HEK293 (cell line): ENCODE data around the gene CORO2B.

Experiments
- CTCF ChIA-PET: fragments of 350-600 bp; formaldehyde crosslinking; extraction: SDS; loops from one replicate; lab custom pipeline; 2021; ENCODE audit warnings: antibody characterized with exemption; lab: Yijun Ruan, JAX
- POLR2A ChIA-PET: fragments of 300-600 bp; formaldehyde crosslinking; extraction: SDS; loops from one replicate; lab custom pipeline; 2020; ENCODE audit warnings: antibody characterized with exemption, inconsistent platforms; lab: Yijun Ruan, JAX
- H3K27ac ChIP-seq: fragments of 200-500 bp; sonication (Bioruptor generic); 2 replicates; pipeline ENCODE4 v1.5.1; 2014; ENCODE audit warnings: low read depth, low read length, control low read depth, inconsistent platforms; ENCODE audit errors: extremely low read depth
- H3K36me3 ChIP-seq, 2 experiments: fragments of 200-500 bp in 1 of 2; sonication (Bioruptor generic) in 1 of 2; 1 replicate in 1 of 2; 2 replicates in 1 of 2; pipeline ENCODE4 v1.5.1; 2014 to 2017; ENCODE audit warnings: inconsistent platforms in 2 of 2, low read length in 2 of 2; ENCODE audit not compliant: control insufficient read depth in 2 of 2, insufficient read depth in 1 of 2
- H3K4me1 ChIP-seq: fragments of 200-500 bp; sonication (Bioruptor generic); 2 replicates; pipeline ENCODE4 v1.5.1; 2014; ENCODE audit warnings: mild to moderate bottlenecking, low read length, inconsistent platforms; ENCODE audit not compliant: control insufficient read depth, insufficient read depth
- H3K4me3 ChIP-seq: 2 replicates; pipeline ENCODE4 v1.5.1; 2011; ENCODE audit warnings: low read depth, mild to moderate bottlenecking, control low read depth, low read length, moderate library complexity
- H3K9me3 ChIP-seq: fragments of 200-500 bp; sonication (Bioruptor generic); 2 replicates; pipeline ENCODE4 v1.5.1; 2014; ENCODE audit warnings: low read depth, low read length, inconsistent platforms; ENCODE audit not compliant: control insufficient read depth, insufficient read depth
- GLIS1 ChIP-seq: fragments of 450-650 bp; formaldehyde crosslinking; IDR thresholded peaks from 2 replicates; pipeline ENCODE4 v1.5.1; 2016; ENCODE audit warnings: missing biosample characterization, missing genetic modification characterization
- ZBTB1 ChIP-seq: fragments of 450-650 bp; formaldehyde crosslinking; IDR thresholded peaks from 2 replicates; pipeline ENCODE4 v1.5.1; 2016; ENCODE audit warnings: missing biosample characterization, missing genetic modification characterization
- ZBTB17 ChIP-seq: fragments of 450-650 bp; formaldehyde crosslinking; IDR thresholded peaks from 2 replicates; pipeline ENCODE4 v1.5.1; 2016; ENCODE audit warnings: missing biosample characterization, missing genetic modification characterization
- ZBTB21 ChIP-seq: fragments of 450-650 bp; formaldehyde crosslinking; IDR thresholded peaks from 2 replicates; pipeline ENCODE4 v1.5.1; 2017; ENCODE audit warnings: missing biosample characterization, missing genetic modification characterization
- ZEB2 ChIP-seq: fragments of 450-650 bp; formaldehyde crosslinking; IDR thresholded peaks from 2 replicates; pipeline ENCODE4 v1.5.1; 2016; ENCODE audit warnings: missing biosample characterization, missing genetic modification characterization
- ZFP41 ChIP-seq: fragments of 450-650 bp; formaldehyde crosslinking; IDR thresholded peaks from 2 replicates; pipeline ENCODE4 v1.5.1; 2016; ENCODE audit warnings: missing biosample characterization, missing genetic modification characterization, borderline replicate concordance
- ZIC2 ChIP-seq: fragments of 450-650 bp; formaldehyde crosslinking; IDR thresholded peaks from 2 replicates; pipeline ENCODE4 v1.5.1; 2016; ENCODE audit warnings: missing biosample characterization, missing genetic modification characterization
- ZNF146 ChIP-seq: fragments of 450-650 bp; formaldehyde crosslinking; IDR thresholded peaks from 2 replicates; pipeline ENCODE4 v1.5.1; 2016; ENCODE audit warnings: missing biosample characterization, missing genetic modification characterization
- ZNF202 ChIP-seq: fragments of 450-650 bp; formaldehyde crosslinking; IDR thresholded peaks from 2 replicates; pipeline ENCODE4 v1.5.1; 2016; ENCODE audit warnings: missing biosample characterization, missing genetic modification characterization, borderline replicate concordance
- ZNF292 ChIP-seq: fragments of 450-650 bp; formaldehyde crosslinking; IDR thresholded peaks from 2 replicates; pipeline ENCODE4 v1.5.1; 2016; ENCODE audit warnings: low read depth, missing biosample characterization, missing genetic modification characterization, borderline replicate concordance
- ZNF324 ChIP-seq: fragments of 450-650 bp; formaldehyde crosslinking; IDR thresholded peaks from 2 replicates; pipeline ENCODE4 v1.5.1; 2016; ENCODE audit warnings: missing biosample characterization, missing genetic modification characterization
- ZNF423 ChIP-seq: fragments of 450-650 bp; formaldehyde crosslinking; IDR thresholded peaks from 2 replicates; pipeline ENCODE4 v1.5.1; 2016; ENCODE audit warnings: missing biosample characterization, missing genetic modification characterization
- ZNF548 ChIP-seq: fragments of 450-650 bp; formaldehyde crosslinking; IDR thresholded peaks from 2 replicates; pipeline ENCODE4 v1.5.1; 2016; ENCODE audit warnings: missing biosample characterization, missing genetic modification characterization
- ZNF561 ChIP-seq: fragments of 450-650 bp; IDR thresholded peaks from 2 replicates; pipeline ENCODE4 v1.5.1; 2018; ENCODE audit warnings: missing biosample characterization, missing genetic modification characterization, borderline replicate concordance
- ZNF585B ChIP-seq: fragments of 450-650 bp; formaldehyde crosslinking; IDR thresholded peaks from 2 replicates; pipeline ENCODE4 v1.5.1; 2016; ENCODE audit warnings: missing biosample characterization, missing genetic modification characterization
- ZNF621 ChIP-seq: fragments of 450-650 bp; formaldehyde crosslinking; IDR thresholded peaks from 2 replicates; pipeline ENCODE4 v1.5.1; 2017; ENCODE audit warnings: missing biosample characterization, missing genetic modification characterization
- ZNF785 ChIP-seq: fragments of 450-650 bp; formaldehyde crosslinking; IDR thresholded peaks from 2 replicates; pipeline ENCODE4 v1.5.1; 2016; ENCODE audit warnings: missing biosample characterization, missing genetic modification characterization
- ZNF830 ChIP-seq: fragments of 450-650 bp; IDR thresholded peaks from 2 replicates; pipeline ENCODE4 v1.5.0; 2018; ENCODE audit warnings: missing biosample characterization, missing genetic modification characterization, low read depth, mild to moderate bottlenecking, moderate library complexity
- ZNF837 ChIP-seq: fragments of 450-650 bp; formaldehyde crosslinking; IDR thresholded peaks from 2 replicates; pipeline ENCODE4 v1.5.1; 2016; ENCODE audit warnings: missing biosample characterization, missing genetic modification characterization
- ZXDB ChIP-seq: fragments of 450-650 bp; formaldehyde crosslinking; IDR thresholded peaks from 2 replicates; pipeline ENCODE4 v1.5.1; 2016; ENCODE audit warnings: missing biosample characterization, missing genetic modification characterization
- TF ChIP-seq, protein P1 (sequence below): fragments of 450-650 bp; formaldehyde crosslinking; IDR thresholded peaks from 2 replicates; pipeline ENCODE4 v1.5.0; 2017; ENCODE audit warnings: missing biosample characterization, missing genetic modification characterization, borderline replicate concordance
- TF ChIP-seq, protein P2 (sequence below): fragments of 450-650 bp; formaldehyde crosslinking; IDR thresholded peaks from 2 replicates; pipeline ENCODE4 v1.5.1; 2016; ENCODE audit warnings: missing biosample characterization, missing genetic modification characterization
- TF ChIP-seq, protein P3 (sequence below): fragments of 450-650 bp; formaldehyde crosslinking; IDR thresholded peaks from 2 replicates; pipeline ENCODE4 v1.5.1; 2016; ENCODE audit warnings: missing biosample characterization, missing genetic modification characterization
- TF ChIP-seq, protein P4 (sequence below): fragments of 450-650 bp; formaldehyde crosslinking; IDR thresholded peaks from 2 replicates; pipeline ENCODE4 v1.5.1; 2017; ENCODE audit warnings: missing biosample characterization, missing genetic modification characterization

Gene CORO2B

DNA sequence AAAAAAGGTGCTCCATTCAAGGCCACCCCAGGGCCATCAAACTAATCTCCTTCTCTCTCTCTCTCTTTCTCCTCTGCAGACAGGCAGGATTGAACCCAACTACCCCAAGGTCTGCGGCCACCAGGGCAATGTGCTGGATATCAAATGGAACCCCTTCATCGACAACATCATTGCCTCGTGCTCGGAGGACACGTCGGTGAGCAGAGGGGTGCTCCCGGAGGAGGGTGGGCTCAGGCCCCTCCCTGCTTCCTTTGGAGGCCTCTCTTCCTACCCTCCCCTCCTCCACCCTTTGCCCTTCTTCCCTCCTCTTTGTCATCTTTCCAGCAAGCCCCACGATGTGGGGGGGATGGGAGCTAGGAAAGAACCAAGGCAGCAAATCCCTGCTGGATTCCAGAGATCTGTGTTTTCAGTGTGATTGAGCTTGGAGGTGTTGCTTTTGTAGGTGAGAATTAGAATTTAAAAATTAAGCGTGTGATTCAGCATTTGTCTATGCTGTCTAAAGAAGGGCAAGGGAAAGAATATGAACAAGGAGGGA is 116.3 kb downstream of the CORO2B start:
- H3K4me1 ChIP-seq, result peaks cover 8% of the 10 kb centered on the region
- TF ChIP-seq ZBTB21 (tag by site-specific recombination) (no peak), ZNF585B (tag by site-specific recombination) (no peak), ZFP41 (tag by site-specific recombination) (no peak), ZNF837 (tag by site-specific recombination) (no peak), ZNF292 (tag by site-specific recombination) (no peak), ZNF548 (no peak), GLIS1 (tag by site-specific recombination) (no peak), ZNF202 (tag by site-specific recombination) (no peak), ZNF621 (tag by site-specific recombination) (no peak)
- TF ChIP-seq, protein P1, sequence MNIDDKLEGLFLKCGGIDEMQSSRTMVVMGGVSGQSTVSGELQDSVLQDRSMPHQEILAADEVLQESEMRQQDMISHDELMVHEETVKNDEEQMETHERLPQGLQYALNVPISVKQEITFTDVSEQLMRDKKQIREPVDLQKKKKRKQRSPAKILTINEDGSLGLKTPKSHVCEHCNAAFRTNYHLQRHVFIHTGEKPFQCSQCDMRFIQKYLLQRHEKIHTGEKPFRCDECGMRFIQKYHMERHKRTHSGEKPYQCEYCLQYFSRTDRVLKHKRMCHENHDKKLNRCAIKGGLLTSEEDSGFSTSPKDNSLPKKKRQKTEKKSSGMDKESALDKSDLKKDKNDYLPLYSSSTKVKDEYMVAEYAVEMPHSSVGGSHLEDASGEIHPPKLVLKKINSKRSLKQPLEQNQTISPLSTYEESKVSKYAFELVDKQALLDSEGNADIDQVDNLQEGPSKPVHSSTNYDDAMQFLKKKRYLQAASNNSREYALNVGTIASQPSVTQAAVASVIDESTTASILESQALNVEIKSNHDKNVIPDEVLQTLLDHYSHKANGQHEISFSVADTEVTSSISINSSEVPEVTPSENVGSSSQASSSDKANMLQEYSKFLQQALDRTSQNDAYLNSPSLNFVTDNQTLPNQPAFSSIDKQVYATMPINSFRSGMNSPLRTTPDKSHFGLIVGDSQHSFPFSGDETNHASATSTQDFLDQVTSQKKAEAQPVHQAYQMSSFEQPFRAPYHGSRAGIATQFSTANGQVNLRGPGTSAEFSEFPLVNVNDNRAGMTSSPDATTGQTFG (tag by site-specific recombination), result no peak
- TF ChIP-seq, all 188 proteins: peak for 0
- Histone ChIP-seq H3K4me3 (no peak overlapping the region), H3K27ac (no peak overlapping the region), H3K36me3 (no peaks in the 10 kb centered on the region), H3K9me3 (no peaks in the 10 kb centered on the region)
- ChIA-PET POLR2A (no interaction called here), CTCF (interaction anchor here (0.6 to 1.2 kb wide), 2 partner anchors 10 to 439 kb away, joined by 3 read pairs; no protein-coding TSS in a partner anchor)

DNA sequence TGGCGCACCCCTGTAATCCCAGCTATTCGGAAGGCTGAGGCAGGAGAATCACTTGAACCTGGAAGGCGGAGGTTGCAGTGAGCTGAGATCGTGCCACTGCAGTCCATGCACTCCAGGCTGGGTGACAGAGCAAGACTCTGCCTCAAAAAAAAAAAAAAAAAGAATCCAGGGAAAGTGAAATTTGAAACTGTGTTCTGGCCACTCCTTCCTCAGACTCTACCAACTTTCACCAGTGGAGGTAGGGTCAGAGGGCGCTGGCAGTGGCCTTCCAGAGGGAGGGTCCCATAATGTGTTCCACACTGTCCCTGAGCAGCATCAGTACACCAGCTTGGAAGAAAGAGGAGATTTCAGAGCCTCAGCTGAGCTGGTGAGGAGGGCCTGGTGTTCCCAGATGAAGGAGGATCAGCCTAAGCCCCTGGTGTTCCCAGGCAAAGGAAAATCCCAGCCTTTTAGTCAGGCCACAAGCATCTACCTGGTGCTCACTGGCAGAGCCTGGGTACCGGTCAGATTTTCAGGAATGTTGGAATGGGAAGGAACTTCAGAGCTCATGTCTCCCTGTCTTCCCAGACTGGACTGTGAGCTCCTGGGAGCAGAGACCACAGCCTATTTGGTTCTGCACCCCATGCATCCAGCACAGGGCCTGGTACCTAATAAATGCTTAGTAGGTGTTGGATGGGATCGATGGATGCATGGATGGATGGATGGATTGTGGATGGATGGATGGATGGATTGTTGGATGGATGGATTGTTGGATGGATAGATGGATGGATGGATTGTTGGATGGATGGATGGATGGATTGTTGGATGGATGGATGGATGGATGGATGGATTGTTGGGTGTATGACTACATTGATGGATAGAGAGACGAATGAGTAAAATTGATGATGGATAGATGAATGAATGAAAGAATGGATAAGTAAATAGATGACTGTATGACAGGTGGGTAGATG is 117.9 kb downstream of the CORO2B start:
- Histone ChIP-seq H3K36me3 (no peaks in the 10 kb centered on the region), H3K9me3 (no peaks in the 10 kb centered on the region), H3K27ac (no peak overlapping the region), H3K4me1 (peaks cover 10% of the 10 kb centered on the region), H3K4me3 (no peak overlapping the region)
- ChIA-PET CTCF (interaction anchor here (0.7 to 1.0 kb wide), 3 partner anchors 21 to 179 kb away, joined by 3 to 4 read pairs (median 3); no protein-coding TSS in a partner anchor), POLR2A (interaction anchor here (1.2 kb wide), 1 partner anchor 23 kb away, joined by 3 read pairs; no protein-coding TSS in a partner anchor)
- TF ChIP-seq ZNF146 (tag by site-specific recombination) (no peak), ZNF830 (tag by site-specific recombination) (no peak), ZBTB17 (tag by site-specific recombination) (peak; percentile 100), ZNF324 (no peak), ZIC2 (tag by site-specific recombination) (no peak), ZBTB1 (tag by site-specific recombination) (no peak), ZXDB (tag by site-specific recombination) (no peak), ZNF785 (tag by site-specific recombination) (0 out of 2 replicates have a peak, but pooled peaks have one; percentile 39), ZNF423 (no peak), ZEB2 (tag by site-specific recombination) (no peak), ZNF561 (tag by site-specific recombination) (no peak)
- TF ChIP-seq, protein P2, sequence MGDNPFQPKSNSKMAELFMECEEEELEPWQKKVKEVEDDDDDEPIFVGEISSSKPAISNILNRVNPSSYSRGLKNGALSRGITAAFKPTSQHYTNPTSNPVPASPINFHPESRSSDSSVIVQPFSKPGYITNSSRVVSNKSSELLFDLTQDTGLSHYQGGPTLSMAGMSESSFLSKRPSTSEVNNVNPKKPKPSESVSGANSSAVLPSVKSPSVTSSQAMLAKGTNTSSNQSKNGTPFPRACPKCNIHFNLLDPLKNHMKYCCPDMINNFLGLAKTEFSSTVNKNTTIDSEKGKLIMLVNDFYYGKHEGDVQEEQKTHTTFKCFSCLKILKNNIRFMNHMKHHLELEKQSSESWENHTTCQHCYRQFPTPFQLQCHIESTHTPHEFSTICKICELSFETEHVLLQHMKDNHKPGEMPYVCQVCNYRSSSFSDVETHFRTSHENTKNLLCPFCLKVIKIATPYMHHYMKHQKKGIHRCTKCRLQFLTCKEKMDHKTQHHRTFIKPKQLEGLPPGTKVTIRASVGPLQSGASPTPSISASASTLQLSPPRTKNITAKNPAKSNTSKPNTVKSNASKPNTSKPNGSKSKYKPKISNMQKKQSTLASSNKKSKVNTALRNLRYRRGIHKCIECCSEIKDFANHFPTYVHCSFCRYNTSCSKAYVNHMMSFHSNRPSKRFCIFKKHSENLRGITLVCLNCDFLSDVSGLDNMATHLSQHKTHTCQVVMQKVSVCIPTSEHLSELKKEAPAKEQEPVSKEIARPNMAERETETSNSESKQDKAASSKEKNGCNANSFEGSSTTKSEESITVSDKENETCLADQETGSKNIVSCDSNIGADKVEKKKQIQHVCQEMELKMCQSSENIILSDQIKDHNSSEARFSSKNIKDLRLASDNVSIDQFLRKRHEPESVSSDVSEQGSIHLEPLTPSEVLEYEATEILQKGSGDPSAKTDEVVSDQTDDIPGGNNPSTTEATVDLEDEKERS, result no peak
- TF ChIP-seq, protein P3, sequence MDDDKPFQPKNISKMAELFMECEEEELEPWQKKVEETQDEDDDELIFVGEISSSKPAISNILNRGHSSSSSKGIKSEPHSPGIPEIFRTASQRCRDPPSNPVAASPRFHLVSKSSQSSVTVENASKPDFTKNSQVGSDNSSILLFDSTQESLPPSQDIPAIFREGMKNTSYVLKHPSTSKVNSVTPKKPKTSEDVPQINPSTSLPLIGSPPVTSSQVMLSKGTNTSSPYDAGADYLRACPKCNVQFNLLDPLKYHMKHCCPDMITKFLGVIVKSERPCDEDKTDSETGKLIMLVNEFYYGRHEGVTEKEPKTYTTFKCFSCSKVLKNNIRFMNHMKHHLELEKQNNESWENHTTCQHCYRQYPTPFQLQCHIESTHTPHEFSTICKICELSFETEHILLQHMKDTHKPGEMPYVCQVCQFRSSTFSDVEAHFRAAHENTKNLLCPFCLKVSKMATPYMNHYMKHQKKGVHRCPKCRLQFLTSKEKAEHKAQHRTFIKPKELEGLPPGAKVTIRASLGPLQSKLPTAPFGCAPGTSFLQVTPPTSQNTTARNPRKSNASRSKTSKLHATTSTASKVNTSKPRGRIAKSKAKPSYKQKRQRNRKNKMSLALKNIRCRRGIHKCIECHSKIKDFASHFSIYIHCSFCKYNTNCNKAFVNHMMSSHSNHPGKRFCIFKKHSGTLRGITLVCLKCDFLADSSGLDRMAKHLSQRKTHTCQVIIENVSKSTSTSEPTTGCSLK (tag by site-specific recombination), result no peak
- TF ChIP-seq, protein P4, sequence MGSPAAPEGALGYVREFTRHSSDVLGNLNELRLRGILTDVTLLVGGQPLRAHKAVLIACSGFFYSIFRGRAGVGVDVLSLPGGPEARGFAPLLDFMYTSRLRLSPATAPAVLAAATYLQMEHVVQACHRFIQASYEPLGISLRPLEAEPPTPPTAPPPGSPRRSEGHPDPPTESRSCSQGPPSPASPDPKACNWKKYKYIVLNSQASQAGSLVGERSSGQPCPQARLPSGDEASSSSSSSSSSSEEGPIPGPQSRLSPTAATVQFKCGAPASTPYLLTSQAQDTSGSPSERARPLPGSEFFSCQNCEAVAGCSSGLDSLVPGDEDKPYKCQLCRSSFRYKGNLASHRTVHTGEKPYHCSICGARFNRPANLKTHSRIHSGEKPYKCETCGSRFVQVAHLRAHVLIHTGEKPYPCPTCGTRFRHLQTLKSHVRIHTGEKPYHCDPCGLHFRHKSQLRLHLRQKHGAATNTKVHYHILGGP (tag by site-specific recombination), result no peak
